B cell (primary cell): ENCODE measurements around the gene IFI35. TPM values are rescaled to one million over a fixed set of nuclear protein-coding genes. Genes with fewer than 3 reads are reported as not detected.

Experiments
- ATAC-seq: fragments of 200-7000 bp; cut with Tn5 transposase; one replicate; pipeline ENCODE4 v1.10.0; 2021; ENCODE audit warnings: low read depth, mild to moderate bottlenecking, moderate number of reproducible peaks, moderate library complexity
- CTCF ChIA-PET: fragments of 350-600 bp; sonication (Branson Sonifier 250); formaldehyde crosslinking; loops from one replicate; lab custom pipeline; 2021; ENCODE audit warnings: antibody characterized with exemption, inconsistent platforms; lab: Charles Lee
- POLR2A ChIA-PET: fragments of 350-600 bp; sonication (Branson Sonifier 250); formaldehyde crosslinking; loops from one replicate; lab custom pipeline; 2021; ENCODE audit warnings: antibody characterized with exemption; lab: Charles Lee
- DNase-seq: peaks from one replicate; pipeline ENCODE4 v3.0.0; 2013
- H2AFZ ChIP-seq: 2 replicates; pipeline ENCODE4 v1.6.1; 2012; ENCODE audit warnings: mild to moderate bottlenecking, low read depth, low read length; ENCODE audit not compliant: insufficient read depth, poor library complexity, severe bottlenecking
- H3K27ac ChIP-seq, 2 donors: 1 replicate in 1 of 2; 2 replicates in 1 of 2; pipeline ENCODE4 v1.5.1; 2012 to 2013; ENCODE audit warnings: low read length in 2 of 2, mild to moderate bottlenecking in 2 of 2, moderate library complexity in 1 of 2
- H3K27me3 ChIP-seq, 4 experiments: fragments of 200-600 bp in 1 of 4; sonication (generic) in 1 of 4; replicated peaks in 1 of 4; 1 replicate in 2 of 4; 2 replicates in 2 of 4; pipeline versions ENCODE4 v1.6.1 to v1.7.0; 2013 to 2016; ENCODE audit warnings: low read length in 3 of 4, mild to moderate bottlenecking in 2 of 4, mixed read lengths in 1 of 4, moderate library complexity in 1 of 4; ENCODE audit not compliant: insufficient read depth in 4 of 4, control insufficient read depth in 3 of 4; ENCODE audit errors: control extremely low read depth in 1 of 4
- H3K36me3 ChIP-seq, 2 experiments: replicated peaks in 1 of 2; 1 replicate in 1 of 2; 2 replicates in 1 of 2; pipeline versions ENCODE4 v1.6.1 to v1.7.1; 2013; ENCODE audit warnings: low read length in 1 of 2; ENCODE audit not compliant: insufficient read depth in 2 of 2, control insufficient read depth in 1 of 2; ENCODE audit errors: control extremely low read depth in 1 of 2, extremely low read depth in 1 of 2
- H3K4me1 ChIP-seq, 2 donors: fragments of 200-600 bp in 1 of 2; sonication (generic) in 1 of 2; 1 replicate in 1 of 2; 2 replicates in 1 of 2; pipeline versions ENCODE4 v1.5.1 to v1.6.1; 2013 to 2017; ENCODE audit warnings: low read length in 2 of 2; ENCODE audit not compliant: control insufficient read depth in 2 of 2, insufficient read depth in 2 of 2
- H3K4me2 ChIP-seq: replicated peaks from 2 replicates; pipeline ENCODE3; 2012; ENCODE audit warnings: mild to moderate bottlenecking, low read depth, low read length; ENCODE audit not compliant: poor library complexity, severe bottlenecking
- H3K4me3 ChIP-seq, 5 experiments: fragments of 200-600 bp in 1 of 5; sonication (generic) in 1 of 5; 1 replicate in 3 of 5; 2 replicates in 2 of 5; pipeline versions ENCODE4 v1.5.1 to v1.7.0; 2011 to 2016; ENCODE audit warnings: low read length in 4 of 5, mild to moderate bottlenecking in 4 of 5, low read depth in 2 of 5, control low read depth in 1 of 5, moderate library complexity in 1 of 5; ENCODE audit not compliant: insufficient read depth in 1 of 5; ENCODE audit errors: control extremely low read depth in 1 of 5, extremely low read depth in 1 of 5
- H3K79me2 ChIP-seq: fragments of 200-600 bp; sonication (generic); one replicate; pipeline ENCODE4 v1.6.0; 2016; ENCODE audit warnings: low read length; ENCODE audit not compliant: control insufficient read depth, insufficient read depth
- H3K9ac ChIP-seq: fragments of 200-600 bp; sonication (generic); 2 replicates; pipeline ENCODE4 v1.6.1; 2017; ENCODE audit warnings: mild to moderate bottlenecking, low read length, moderate library complexity
- H3K9me3 ChIP-seq, 3 donors: one replicate each; pipeline versions ENCODE4 v1.6.1 to v1.7.1; 2013; ENCODE audit warnings: low read length in 2 of 3; ENCODE audit not compliant: control insufficient read depth in 2 of 3, insufficient read depth in 1 of 3; ENCODE audit errors: control extremely low read depth in 1 of 3
- H4K20me1 ChIP-seq: 2 replicates; pipeline ENCODE4 v1.6.0; 2012; ENCODE audit warnings: mild to moderate bottlenecking, low read length; ENCODE audit not compliant: insufficient read depth, control insufficient read depth, poor library complexity, severe bottlenecking
- H3K27ac Mint-ChIP-seq: one replicate; pipeline ENCODE4 v1.8.0; 2021; ENCODE audit warnings: mixed read lengths
- H3K27me3 Mint-ChIP-seq: one replicate; pipeline ENCODE4 v1.8.0; 2021; ENCODE audit warnings: mixed read lengths
- H3K4me1 Mint-ChIP-seq: one replicate; pipeline ENCODE4 v1.8.0; 2021; ENCODE audit warnings: mixed read lengths
- H3K4me3 Mint-ChIP-seq: one replicate; pipeline ENCODE4 v1.8.0; 2021; ENCODE audit warnings: mixed read lengths
- H3K9me3 Mint-ChIP-seq: one replicate; pipeline ENCODE4 v1.8.0; 2022; ENCODE audit warnings: mixed read lengths; ENCODE audit not compliant: insufficient read depth
- CTCF ChIP-seq: fragments of 200-600 bp; IDR thresholded peaks from one replicate; pipeline ENCODE4 v1.8.0; 2022; ENCODE audit warnings: antibody characterized with exemption, mild to moderate bottlenecking
- EZH2 ChIP-seq: IDR thresholded peaks from 2 replicates; pipeline ENCODE4 v1.6.1; 2012; ENCODE audit warnings: borderline replicate concordance, low read depth, mild to moderate bottlenecking, moderate library complexity, low read length; ENCODE audit not compliant: insufficient read depth, poor library complexity, severe bottlenecking
- WGBS: methylation state at CpG from one replicate; pipeline ENCODE4 v1.1.5; 2013; ENCODE audit warnings: missing lambda C conversion rate; ENCODE audit not compliant: insufficient coverage; 5-methylcytosine and 5-hydroxymethylcytosine counted together
- intact Hi-C: fragments of 100-400 bp; cut with micrococcal nuclease; formaldehyde crosslinking; loops from one replicate; pipeline ENCODE4 v1.10.0; 2022
- polyA plus RNA-seq: library from polyadenylated mRNA; depleted of rRNA; stranded (reverse); fragments of >200 nt; gene quantifications from 2 replicates; pipeline ENCODE4 v1.2.3, GENCODE V29; 2012
- total RNA-seq, 2 donors: library from RNA; stranded (reverse); fragments of 120-200 nt in 1 of 2; gene quantifications; 1 replicate in 1 of 2; 2 replicates in 1 of 2; pipeline versions ENCODE4 v1.2.3 to v1.2.4, GENCODE V29; 2013 to 2022

IFI35 gene
- total and polyA plus RNA-seq, 2 donors (not counting 1 experiment from before 2014, with no cell fraction given) = 37.2 to 42.2 TPM

- intact Hi-C loops = loop anchor here (1.0 to 10.0 kb wide), 7 partner anchors 17 to 407 kb away; partner anchors contain the start of genes AARSD1, PLEKHH3, PSME3 and RETREG3
These were observed 25.7 kb upstream of the IFI35 start for GRCh38 chr17:42980766-42981397.

More at GRCh38 chr17:42980766-42981397, 25.7 kb upstream of the IFI35 start:
- Histone ChIP-seq H3K79me2 (peaks cover 51% of the 10 kb centered on the region), H3K4me3 (peak overlapping the region; percentile 83 to 90 (median 88)), H2AFZ (peak overlapping the region; percentile 81), H3K4me1 (peaks cover 46 to 57% of the 10 kb centered on the region in 2 donors), H4K20me1 (no peaks in the 10 kb centered on the region), H3K9me3 (no peaks in the 10 kb centered on the region), H3K4me2 (peak overlapping the region; percentile 93), H3K27me3 (no peaks in the 10 kb centered on the region), H3K27ac (peak overlapping the region; percentile 80 to 86), H3K9ac (peak overlapping the region; percentile 79), H3K36me3 (peaks cover 0 to 3% of the 10 kb centered on the region in 2 experiments)
- no peaks in the 10 kb centered on the region for H3K27me3 Mint-ChIP-seq
- ChIA-PET CTCF (interaction anchor here (1.0 to 2.2 kb wide), 3 partner anchors 12 to 354 kb away, joined by 3 to 14 read pairs (median 4); partner anchors contain the start of gene RPL27), POLR2A (interaction anchor here (2.2 kb wide), 1 partner anchor 17 kb away, joined by 13 read pairs; the partner anchor contains the start of gene RPL27)
- DNase-seq (peak; percentile 70), ATAC-seq (peak; percentile 61)
- peaks cover 50% of the 10 kb centered on the region for H3K4me1 Mint-ChIP-seq
- H3K4me3 Mint-ChIP-seq = peak overlapping the region; percentile 99
- H3K9me3 Mint-ChIP-seq = no peaks in the 10 kb centered on the region
- H3K27ac Mint-ChIP-seq = peak overlapping the region; percentile 95
- peak; percentile 42 for TF ChIP-seq CTCF
- TF ChIP-seq EZH2 = no peak
- WGBS = under 1% methylated on average over 63 of the region's 67 CpGs
